ENCODE measurements around the gene ATP1A3.
A peak's percentile ranks its signal among the peaks of the same experiment; 100 is the strongest.

Gene ATP1A3

GRCh38 chr19:41984961-41985360 is 9.1 kb downstream of the ATP1A3 start:
- DNase-seq, result no peak

GRCh38 chr19:41981724-41982123 is 12.3 kb downstream of the ATP1A3 start:
- no peak for DNase-seq

- DNase-seq, result no peak
Measured at GRCh38 chr19:41978470-41978869, 15.6 kb downstream of the ATP1A3 start.

DNA sequence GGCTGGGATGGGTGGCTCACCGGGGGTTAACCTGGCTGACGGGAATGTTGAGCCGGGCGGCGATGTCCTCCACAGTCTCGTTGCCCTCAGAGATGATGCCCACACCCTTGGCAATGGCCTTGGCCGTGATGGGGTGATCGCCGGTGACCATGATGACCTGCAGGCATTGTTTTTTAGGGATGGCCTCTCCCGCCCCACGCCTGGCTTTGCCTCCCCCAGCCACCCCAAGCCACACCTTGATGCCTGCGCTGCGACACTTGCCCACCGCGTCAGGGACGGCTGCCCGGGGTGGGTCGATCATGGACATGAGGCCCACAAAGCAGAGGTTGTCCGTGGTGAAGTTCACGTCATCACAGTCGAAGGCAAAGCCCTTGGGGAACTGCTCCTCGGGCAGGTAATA is 16.1 kb downstream of the ATP1A3 start:
- DNase-seq, result no peak

DNA sequence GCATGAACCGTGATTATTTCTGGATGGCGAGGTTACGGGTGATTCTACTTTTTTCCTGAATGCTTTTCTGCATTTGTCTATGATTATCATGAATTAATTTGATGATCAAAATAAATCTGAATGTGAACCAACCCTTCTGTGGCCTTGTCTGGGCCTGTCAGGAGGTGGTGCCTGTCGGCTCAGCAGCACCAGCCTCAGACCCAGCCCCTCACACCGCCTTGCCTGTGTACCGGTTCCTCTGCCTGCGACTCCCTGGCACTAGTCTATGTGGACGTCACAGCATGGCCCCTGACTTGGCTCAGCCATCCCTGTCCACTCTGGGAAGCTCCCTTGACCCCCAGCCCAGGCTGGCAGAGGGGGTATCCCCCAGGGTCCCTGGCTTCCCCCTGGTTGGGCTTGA is 19.4 kb downstream of the ATP1A3 start:
- no peak for DNase-seq

- no peak for DNase-seq
Measured at GRCh38 chr19:41971363-41971762, 22.7 kb downstream of the ATP1A3 start.

- no peak for DNase-seq
Measured at GRCh38 chr19:41969772-41970458, 24.1 kb downstream of the ATP1A3 start.

DNA sequence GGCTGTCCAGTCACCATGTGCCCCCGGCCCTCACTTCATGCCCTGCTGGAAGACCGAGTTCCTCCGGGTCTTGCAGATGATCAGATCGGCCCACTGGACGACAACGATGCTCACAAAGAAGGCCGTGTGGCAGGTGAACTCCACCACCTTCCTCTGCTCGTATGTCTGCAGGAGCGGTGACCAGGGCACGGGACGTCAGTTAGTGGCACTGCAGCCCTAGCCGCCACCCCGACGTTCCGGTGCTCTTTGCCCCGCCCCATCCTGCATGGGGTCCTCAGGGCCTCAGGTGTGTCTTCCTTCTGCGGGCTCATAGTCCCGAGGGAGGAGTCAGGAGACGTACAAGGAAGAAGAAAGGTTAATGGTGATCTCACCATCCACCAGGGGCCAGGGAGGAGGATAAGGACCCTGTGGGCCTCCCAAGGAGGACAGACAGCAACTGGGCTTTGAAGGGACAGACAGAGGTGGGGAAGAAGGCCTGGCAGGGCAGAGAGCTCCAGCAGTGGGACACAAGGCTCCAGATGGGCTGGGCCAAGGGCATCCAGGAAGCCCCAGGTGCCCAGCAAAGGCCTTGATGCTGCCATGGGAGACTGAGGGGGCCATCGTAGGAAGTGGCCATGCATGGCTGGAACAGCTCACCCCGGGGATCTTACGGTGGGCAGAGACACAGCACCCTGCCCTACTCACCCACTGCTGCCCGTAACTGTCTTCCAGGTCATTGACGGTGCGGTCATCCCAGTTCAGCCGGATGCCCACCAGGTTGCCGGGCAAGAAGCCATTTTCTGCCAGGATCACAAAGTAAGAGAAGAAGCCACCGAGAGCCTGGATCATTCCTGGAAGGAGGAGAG is 25.1 kb downstream of the ATP1A3 start:
- no peak for DNase-seq

DNA sequence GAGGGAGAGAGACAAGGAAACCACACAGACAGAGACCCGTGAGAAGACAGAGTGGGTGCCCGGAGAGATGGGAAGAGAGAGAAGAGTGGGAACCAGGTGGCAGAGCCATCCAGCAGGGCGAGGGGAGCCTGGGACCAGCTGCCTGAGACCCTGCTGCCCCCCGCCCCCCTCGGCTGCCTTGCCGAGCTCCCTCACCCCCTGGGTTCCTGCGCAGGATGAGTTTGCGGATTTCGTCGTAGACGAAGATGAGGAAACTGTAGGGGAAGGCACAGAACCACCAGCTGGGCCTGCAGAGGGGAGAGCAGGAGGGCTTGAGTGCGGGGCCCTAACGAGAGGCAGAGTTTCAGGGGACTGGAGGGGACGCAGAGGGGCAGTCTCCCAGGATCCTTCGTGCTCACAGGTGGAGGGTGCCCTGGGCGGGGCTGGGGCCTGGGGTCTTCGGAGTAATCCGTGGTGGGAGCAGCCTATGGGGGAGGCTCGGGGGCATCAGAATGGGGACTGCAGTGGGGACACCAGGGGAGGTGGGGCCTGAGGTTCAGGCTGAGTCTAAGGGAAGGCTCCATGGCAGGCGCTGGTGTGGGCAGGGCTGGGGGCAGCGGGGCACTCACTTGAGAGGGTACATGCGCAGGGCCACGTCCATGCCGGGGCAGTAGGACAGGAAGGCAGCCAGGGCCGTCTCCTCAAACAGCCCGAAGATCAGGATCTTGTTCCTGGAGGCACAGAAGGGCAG is 26.8 kb downstream of the ATP1A3 start:
- no peak for DNase-seq

DNA sequence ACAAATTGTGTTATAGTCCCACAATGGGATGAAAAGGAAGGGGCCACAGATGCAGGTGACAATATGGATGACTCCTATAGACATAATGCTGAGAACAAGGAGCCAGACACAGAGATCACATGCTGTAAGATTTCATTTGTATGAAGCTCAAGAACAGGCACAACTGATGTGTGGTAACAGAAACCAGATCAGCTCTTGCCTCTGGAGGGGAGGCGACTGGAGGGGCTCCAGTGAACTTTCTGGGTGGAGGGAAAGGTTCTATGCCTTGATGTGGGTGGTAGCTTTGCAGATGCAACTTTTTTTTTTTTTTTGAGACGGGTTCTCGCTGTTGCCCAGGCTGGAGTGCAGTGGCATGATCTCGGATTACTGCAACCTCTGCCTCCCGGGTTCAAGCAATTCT is 28.9 kb downstream of the ATP1A3 start:
- DNase-seq, result no peak

DNA sequence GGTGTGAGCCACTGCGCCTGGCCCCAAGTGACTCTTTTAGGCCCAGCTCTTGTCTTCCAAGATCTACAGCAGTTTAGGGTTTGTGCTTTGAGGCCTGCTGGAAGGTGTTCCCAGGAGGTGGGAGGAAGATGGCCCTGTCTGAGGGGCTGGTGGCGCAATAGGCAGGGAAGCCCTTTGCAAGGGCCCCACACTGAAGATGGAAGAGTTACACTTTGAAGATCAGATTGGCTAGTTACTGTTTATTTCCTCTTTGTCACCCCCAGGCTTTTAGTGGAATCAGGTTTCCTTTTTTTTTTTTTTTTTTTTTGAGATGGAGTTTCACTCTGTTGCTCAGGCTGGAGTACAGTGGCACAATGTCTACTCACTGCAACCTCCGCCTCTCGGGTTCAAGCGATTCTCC is 33.1 kb downstream of the ATP1A3 start:
- DNase-seq, result no peak

DNA sequence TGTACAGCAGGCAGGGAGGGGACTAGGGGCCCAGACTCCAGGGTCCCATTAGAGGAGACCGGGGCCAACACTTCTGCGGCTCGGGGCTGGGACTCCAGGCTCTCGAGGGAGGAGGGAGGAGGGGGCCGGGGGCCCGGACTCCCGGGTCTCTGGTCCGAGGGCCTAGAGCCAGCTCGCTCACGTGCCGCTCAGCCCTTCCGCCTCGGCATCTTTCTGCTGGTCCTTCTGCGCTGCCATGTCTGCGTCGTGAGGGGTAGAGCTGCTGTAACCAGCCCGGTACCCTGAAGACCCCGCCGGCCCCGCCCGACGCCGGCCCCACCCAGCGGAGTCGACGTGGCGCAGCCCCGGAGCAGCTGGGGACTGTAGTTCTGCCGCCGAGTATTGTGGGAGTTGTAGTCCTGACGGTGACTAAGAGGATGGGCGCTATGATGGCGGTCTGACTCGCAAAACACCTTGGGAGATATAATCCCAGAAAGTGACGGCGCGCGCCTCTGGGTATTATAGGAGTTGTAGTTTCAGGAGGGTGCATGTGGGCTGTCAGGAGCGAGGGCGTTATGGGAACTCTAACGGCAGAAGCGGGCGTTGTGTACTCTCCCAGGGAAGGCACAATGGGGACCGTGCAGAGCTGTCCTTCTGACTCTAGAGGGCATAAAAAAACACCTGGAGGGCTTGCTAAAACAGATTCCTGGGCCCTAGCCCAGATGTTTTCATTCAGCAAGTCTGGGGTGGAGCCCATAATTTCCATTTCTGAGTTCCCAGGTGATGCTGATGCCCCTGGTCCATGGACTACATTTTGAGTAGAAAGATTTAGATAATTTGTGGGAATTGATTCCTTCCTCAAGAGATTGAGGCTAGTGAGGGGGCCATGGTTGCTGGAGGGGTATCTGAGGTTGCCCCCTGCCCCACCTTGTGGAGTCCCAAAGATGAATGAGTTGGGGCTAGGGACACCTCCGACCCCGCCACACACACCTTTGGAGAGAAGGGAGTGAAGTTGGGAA is 34.7 kb downstream of the ATP1A3 start, which contains the start of gene RABAC1:
TSS of gene RABAC1 (minus strand) at position 266 of the 998 bp plus-strand sequence. CDS start at position 237, 29 bp downstream.
- DNase-seq, result peak; percentile 96

DNA sequence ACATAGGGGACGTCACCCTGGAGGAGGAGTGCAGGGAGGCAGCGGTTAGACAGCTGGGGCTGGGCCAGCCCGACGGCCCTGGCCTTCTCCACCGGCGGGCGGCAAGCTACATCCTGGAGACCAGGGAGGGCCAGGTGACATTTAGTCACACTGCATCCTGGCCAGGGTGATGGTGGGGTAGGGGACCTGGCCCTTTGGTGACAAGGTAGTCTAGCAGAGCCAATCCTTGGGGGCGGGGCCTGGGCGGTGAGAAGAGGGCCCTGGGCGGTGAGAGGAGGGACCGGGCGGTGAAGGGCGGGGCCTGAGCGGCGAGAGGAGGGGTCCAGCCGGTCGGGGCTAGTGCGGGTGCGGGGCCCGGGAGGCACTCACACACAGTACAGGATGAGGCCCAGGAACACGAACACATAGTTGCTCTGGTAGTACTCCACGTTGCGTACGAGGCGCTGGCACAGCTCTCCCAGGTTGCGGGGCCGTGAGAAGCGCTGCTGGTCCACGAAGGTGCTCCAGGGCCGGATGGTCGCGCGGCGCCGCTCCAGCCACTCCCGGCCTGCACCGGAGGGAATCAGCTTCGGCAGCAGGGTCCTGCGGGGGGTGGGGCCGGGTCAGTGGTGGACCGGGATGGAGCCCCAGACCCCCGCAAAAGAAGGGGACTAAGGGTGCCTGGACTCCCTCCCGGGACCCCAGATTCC is 35.5 kb downstream of the ATP1A3 start:
- peak; percentile 94 for DNase-seq

DNA sequence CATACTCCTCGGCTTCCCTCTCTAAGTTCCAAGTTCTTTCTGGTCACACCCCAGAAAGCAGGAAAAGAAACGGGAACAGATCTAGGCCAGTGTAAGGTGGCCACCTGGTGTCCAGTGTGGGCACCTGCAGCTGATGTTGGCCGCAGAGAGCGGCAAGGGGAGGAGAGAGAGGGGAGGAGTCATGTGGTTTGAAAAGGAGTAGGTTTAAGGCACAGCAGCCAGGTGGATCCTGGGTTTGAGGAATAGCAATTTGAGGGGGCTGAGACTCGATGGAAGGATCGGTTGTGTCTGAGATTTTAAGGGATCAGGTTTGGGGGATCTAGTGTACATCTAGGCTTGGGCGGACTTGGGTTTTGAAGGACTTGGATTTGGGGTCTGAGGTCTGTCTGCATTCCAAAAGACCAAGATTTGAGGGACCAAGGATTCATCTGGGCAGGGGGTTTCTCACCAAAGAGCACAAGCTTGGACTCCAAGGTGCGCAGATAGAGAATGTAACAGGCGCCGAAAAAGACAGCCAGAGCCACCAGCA is 36.1 kb downstream of the ATP1A3 start:
- peak; percentile 75 for DNase-seq

DNA sequence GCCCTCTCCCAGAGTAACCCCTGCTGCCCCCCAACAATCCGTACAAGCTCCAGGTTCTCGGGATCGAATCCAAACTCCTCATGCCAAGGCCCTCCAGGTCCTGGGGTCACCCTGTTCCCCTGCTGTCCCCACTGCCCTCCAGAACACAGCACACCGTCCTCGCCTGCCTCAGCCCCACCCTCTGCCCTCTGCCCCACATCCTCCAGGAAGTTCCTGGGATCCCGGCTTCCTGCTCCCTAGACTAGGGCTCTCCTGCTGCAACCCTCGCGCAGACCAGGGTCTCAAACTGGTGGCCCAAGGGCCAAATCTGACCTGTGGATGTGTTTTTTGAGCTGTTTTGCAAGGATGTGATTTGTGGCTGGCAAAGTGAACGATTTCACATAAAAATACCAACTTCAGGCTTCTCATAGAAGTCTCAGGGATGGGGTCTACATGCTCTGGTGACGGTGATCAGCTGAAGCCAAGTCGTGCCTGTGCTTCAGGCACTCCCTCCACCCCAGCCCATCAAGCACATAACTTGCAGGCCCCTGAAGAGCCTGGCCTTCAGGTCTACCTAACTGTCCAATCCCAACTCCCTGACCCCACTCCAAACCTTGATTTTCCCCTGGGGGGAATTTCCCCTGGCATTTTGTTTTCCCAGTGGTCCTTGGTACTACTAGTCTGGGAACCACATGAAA is 36.7 kb downstream of the ATP1A3 start:
- no peak for DNase-seq

GRCh38 chr19:41956621-41957020 is 37.4 kb downstream of the ATP1A3 start:
- DNase-seq, result no peak

DNA sequence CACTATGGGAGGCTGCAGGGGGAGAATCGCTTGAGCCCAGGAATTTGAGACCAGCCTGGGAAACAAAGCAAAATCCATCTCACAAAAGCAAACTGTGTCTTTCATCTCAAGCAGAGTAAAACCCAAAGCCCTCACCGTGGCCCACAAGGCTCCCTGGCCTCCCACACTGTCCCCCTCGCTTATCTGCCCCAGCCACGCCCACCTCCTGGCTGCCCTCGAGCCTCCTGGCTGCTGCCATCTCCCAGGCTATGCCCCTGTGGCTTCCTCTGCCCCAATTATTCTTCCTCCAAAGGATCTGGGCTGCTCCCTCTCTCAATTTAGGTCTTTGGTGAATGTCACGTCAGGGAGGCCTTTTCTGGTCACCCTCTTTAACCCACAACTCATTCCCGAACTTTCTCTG is 38.5 kb downstream of the ATP1A3 start:
- DNase-seq, result no peak

DNA sequence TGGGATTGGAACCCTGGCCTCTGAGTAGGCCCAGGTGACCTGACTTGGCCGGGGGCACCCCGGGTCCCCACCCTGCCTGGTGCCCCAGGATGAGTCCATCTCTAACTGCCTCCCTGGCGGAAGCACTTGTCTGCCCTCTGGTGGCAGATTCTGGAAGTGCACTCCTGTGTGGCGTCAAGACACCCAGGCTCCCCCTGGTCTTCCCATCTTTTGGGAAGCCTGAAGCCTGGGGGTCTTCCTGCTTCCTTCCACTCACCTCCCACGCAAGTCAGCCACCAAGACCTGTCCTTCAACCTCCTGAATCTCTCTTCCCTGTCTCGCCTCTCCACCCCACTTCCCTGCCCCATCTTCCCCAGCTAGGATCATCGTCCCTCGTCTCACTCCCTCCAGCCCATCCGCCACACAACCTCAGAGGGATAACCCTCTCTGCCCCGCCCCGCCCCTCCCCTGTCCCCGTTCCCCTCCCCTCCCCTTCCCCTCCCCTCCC is 42.3 kb downstream of the ATP1A3 start:
- DNase-seq, result peak; percentile 96

DNA sequence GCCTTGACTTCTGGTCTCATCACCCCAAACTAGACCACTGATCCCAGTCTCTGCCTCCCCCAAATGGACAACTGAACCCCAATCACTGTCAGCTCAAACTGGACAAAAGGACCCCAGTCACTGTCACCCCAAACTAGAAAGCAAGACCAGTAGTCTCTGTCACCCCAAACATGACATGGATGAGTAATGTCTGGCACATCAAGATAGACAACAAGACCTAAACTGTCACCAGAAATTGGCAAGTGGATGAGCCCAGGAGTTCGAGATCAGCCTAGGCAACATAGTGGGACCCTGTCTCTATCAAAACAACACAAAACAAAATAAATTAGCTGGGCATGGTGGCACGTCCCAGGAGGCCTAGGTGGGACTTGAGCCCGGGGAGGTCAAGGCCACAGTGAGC is 46.9 kb downstream of the ATP1A3 start:
- DNase-seq, result no peak

DNA sequence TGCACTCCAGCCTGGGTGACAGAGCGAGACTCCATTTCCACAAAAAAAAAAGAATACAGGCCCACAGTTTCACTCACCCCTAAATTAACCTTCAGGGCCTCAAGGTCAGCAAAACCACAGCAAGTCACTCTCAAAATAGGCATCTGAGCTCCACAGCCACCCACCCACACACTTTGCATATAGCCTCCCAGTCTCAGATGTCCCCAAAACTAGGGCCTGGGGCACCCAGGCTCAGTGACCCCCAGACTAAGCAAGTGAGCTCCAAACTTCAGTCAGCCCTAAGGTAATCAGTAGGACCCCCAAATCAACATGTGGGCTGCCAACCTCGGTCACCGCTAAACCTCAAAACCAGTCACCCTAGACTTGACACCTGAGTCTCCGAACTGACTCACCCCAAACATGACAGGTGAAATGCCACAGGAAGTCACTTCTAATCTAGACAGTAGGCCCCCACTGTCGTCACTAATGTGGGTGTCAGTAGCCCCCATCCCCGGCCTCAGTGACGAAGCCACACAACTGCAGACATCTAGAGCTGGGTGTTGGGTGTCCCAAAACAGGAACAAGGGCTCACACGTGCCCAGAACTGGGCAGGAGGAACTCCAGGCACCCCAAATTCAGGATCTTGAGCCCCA is 48.8 kb downstream of the ATP1A3 start:
- peak; percentile 93 for DNase-seq
